A549 treated with dexamethasone at 1 μM for 4 hours (cell line): ENCODE results near the gene OPN4. TPM values are rescaled to one million over a fixed set of nuclear protein-coding genes. Genes with fewer than 3 reads are reported as not detected.

Experiments used
- total RNA-seq: library from RNA; stranded (reverse); fragments of 200-300 nt; extraction: Qiagen RNA extraction; gene quantifications from 5 replicates; pipeline ENCODE4 v1.2.3, GENCODE V29; 2022

Gene OPN4
- total RNA-seq, result 0.04 TPM in 1 of 5 replicates, not detected in the others

GRCh38 chr10:86654411-86655172 is at the start of gene OPN4:
OPN4 (plus strand) TSS chr10:86654547; CDS start chr10:86654784, 237 bp downstream.

GRCh38 chr10:86668297-86669165 is 14.2 kb downstream of the OPN4 start, which contains the start of gene LDB3:
LDB3 (plus strand) TSS chr10:86668511; CDS start chr10:86668692, 181 bp downstream.

Other genes with a start within 250 kb of the OPN4 start
- 14.3 to 18.8 TPM (median 16.5 TPM) in 5 replicates for gene WAPL, start 132.8 kb upstream of the OPN4 start, total RNA-seq
- 0.12 to 0.29 TPM (median 0.18 TPM) in 5 replicates for gene LDB3, start 14.0 kb downstream of the OPN4 start, total RNA-seq
- gene BMPR1A, start 102.1 kb downstream of the OPN4 start, total RNA-seq, result 18.9 to 30.9 TPM (median 29.2 TPM) in 5 replicates